Panc1 (cell line): ENCODE measurements around the gene ZNF471.

ENCODE experiments used
- TF ChIP-seq, protein P1 (sequence below): fragments of 450-650 bp; IDR thresholded peaks from 2 replicates; pipeline ENCODE4 v1.5.1; 2017; ENCODE audit warnings: mild to moderate bottlenecking
- TF ChIP-seq, protein P2 (sequence below), 2 experiments: IDR thresholded peaks; 2 replicates each; pipeline ENCODE4 v1.6.1; 2011 to 2012; ENCODE audit warnings: low read depth in 2 of 2, control low read depth in 1 of 2, low read length in 1 of 2, mild to moderate bottlenecking in 1 of 2, moderate library complexity in 1 of 2; ENCODE audit not compliant: insufficient read depth in 1 of 2

DNA sequence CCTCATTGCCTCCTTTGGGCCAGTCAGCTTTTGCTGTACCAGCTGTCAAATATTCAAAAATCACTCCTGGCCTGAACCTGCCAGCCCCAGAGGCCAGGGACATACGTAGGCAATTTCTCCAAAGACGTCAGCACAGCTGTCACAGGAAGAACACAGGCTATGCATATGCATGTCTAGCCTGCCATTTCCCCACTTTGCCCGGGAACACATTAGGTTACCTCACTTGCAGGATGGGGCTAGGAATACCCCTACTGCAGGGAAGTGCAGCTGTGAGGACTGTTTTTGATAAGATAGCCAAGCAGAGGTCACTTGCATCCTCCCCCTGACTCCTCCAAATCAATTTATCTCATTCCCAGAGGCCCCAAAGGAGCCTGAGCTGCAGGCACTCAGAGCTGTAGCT is 33.3 kb upstream of the ZNF471 start:
- TF ChIP-seq, protein P1, sequence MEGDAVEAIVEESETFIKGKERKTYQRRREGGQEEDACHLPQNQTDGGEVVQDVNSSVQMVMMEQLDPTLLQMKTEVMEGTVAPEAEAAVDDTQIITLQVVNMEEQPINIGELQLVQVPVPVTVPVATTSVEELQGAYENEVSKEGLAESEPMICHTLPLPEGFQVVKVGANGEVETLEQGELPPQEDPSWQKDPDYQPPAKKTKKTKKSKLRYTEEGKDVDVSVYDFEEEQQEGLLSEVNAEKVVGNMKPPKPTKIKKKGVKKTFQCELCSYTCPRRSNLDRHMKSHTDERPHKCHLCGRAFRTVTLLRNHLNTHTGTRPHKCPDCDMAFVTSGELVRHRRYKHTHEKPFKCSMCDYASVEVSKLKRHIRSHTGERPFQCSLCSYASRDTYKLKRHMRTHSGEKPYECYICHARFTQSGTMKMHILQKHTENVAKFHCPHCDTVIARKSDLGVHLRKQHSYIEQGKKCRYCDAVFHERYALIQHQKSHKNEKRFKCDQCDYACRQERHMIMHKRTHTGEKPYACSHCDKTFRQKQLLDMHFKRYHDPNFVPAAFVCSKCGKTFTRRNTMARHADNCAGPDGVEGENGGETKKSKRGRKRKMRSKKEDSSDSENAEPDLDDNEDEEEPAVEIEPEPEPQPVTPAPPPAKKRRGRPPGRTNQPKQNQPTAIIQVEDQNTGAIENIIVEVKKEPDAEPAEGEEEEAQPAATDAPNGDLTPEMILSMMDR: no peak
- TF ChIP-seq, protein P2, sequence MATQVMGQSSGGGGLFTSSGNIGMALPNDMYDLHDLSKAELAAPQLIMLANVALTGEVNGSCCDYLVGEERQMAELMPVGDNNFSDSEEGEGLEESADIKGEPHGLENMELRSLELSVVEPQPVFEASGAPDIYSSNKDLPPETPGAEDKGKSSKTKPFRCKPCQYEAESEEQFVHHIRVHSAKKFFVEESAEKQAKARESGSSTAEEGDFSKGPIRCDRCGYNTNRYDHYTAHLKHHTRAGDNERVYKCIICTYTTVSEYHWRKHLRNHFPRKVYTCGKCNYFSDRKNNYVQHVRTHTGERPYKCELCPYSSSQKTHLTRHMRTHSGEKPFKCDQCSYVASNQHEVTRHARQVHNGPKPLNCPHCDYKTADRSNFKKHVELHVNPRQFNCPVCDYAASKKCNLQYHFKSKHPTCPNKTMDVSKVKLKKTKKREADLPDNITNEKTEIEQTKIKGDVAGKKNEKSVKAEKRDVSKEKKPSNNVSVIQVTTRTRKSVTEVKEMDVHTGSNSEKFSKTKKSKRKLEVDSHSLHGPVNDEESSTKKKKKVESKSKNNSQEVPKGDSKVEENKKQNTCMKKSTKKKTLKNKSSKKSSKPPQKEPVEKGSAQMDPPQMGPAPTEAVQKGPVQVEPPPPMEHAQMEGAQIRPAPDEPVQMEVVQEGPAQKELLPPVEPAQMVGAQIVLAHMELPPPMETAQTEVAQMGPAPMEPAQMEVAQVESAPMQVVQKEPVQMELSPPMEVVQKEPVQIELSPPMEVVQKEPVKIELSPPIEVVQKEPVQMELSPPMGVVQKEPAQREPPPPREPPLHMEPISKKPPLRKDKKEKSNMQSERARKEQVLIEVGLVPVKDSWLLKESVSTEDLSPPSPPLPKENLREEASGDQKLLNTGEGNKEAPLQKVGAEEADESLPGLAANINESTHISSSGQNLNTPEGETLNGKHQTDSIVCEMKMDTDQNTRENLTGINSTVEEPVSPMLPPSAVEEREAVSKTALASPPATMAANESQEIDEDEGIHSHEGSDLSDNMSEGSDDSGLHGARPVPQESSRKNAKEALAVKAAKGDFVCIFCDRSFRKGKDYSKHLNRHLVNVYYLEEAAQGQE (IDR thresholded peaks at IDR 0.05; ENCODE audit: insufficient read depth in 1 of 2, low read depth in 2 of 2, low read length in 1 of 2): no peak
